Adipocyte (in vitro differentiated cells): Measurements from ENCODE around the gene NTSR1.

Experiments used
- DNase-seq: peaks from one replicate; pipeline ENCODE4 v3.0.0-alpha.2; 2015; ENCODE audit warnings: low read depth
- H3K27me3 ChIP-seq: replicated peaks from 2 replicates; pipeline ENCODE4 v1.7.0; 2013; ENCODE audit warnings: mild to moderate bottlenecking, low read length, moderate library complexity; ENCODE audit not compliant: control insufficient read depth, insufficient read depth
- H3K36me3 ChIP-seq: 2 replicates; pipeline ENCODE4 v1.7.0; 2013; ENCODE audit warnings: low read length, mild to moderate bottlenecking, moderate library complexity; ENCODE audit not compliant: control insufficient read depth, insufficient read depth, severe bottlenecking
- H3K4me1 ChIP-seq: 2 replicates; pipeline ENCODE4 v1.7.0; 2013; ENCODE audit warnings: mild to moderate bottlenecking, low read length, moderate library complexity; ENCODE audit not compliant: control insufficient read depth, insufficient read depth
- H3K4me3 ChIP-seq: 2 replicates; pipeline ENCODE4 v1.7.0; 2013; ENCODE audit warnings: mild to moderate bottlenecking, low read length, moderate library complexity
- H3K9ac ChIP-seq: 2 replicates; pipeline ENCODE4 v1.7.0; 2013; ENCODE audit warnings: mild to moderate bottlenecking, low read length, moderate library complexity
- H3K9me3 ChIP-seq: 2 replicates; pipeline ENCODE4 v1.7.0; 2013; ENCODE audit warnings: mild to moderate bottlenecking, low read length, moderate library complexity; ENCODE audit not compliant: control insufficient read depth

NTSR1 gene

GRCh38 chr20:62696434-62696957 is 12.1 kb upstream of the NTSR1 start:
- Histone ChIP-seq H3K27me3 (peaks cover 55% of the 10 kb centered on the region), H3K4me1 (no peaks in the 10 kb centered on the region)

GRCh38 chr20:62696989-62697388 is 11.6 kb upstream of the NTSR1 start:
- Histone ChIP-seq H3K9me3 (no peaks in the 10 kb centered on the region), H3K27me3 (peaks cover 55% of the 10 kb centered on the region), H3K4me3 (no peak overlapping the region), H3K36me3 (no peaks in the 10 kb centered on the region), H3K9ac (no peak overlapping the region), H3K4me1 (no peaks in the 10 kb centered on the region)
- no peak for DNase-seq

More at GRCh38 chr20:62696434-62696957, 12.1 kb upstream of the NTSR1 start:
- Histone ChIP-seq H3K9me3 (no peaks in the 10 kb centered on the region), H3K9ac (no peak overlapping the region), H3K4me3 (no peak overlapping the region), H3K36me3 (no peaks in the 10 kb centered on the region)
- DNase-seq, result no peak

- no peak overlapping the region for H3K4me3 ChIP-seq
- H3K9me3 ChIP-seq, result no peaks in the 10 kb centered on the region
- no peaks in the 10 kb centered on the region for H3K4me1 ChIP-seq
- H3K27me3 ChIP-seq, result peaks cover 56% of the 10 kb centered on the region
- DNase-seq, result no peak
- no peak overlapping the region for H3K9ac ChIP-seq
- H3K36me3 ChIP-seq, result no peaks in the 10 kb centered on the region
Measured at GRCh38 chr20:62697468-62697912, 11.1 kb upstream of the NTSR1 start.

GRCh38 chr20:62698231-62698630 is 10.4 kb upstream of the NTSR1 start:
- DNase-seq, result no peak
- H3K4me1 ChIP-seq, result no peaks in the 10 kb centered on the region
- no peak overlapping the region for H3K9ac ChIP-seq
- no peaks in the 10 kb centered on the region for H3K36me3 ChIP-seq
- no peaks in the 10 kb centered on the region for H3K9me3 ChIP-seq
- H3K27me3 ChIP-seq, result peaks cover 51% of the 10 kb centered on the region
- no peak overlapping the region for H3K4me3 ChIP-seq

GRCh38 chr20:62699296-62699695 is 9.3 kb upstream of the NTSR1 start:
- Histone ChIP-seq H3K27me3 (peaks cover 41% of the 10 kb centered on the region), H3K9ac (no peak overlapping the region), H3K4me3 (no peak overlapping the region), H3K9me3 (no peaks in the 10 kb centered on the region), H3K36me3 (no peaks in the 10 kb centered on the region), H3K4me1 (peaks cover 7% of the 10 kb centered on the region)
- no peak for DNase-seq

- Histone ChIP-seq H3K9me3 (no peaks in the 10 kb centered on the region), H3K27me3 (peaks cover 37% of the 10 kb centered on the region), H3K9ac (no peak overlapping the region), H3K36me3 (no peaks in the 10 kb centered on the region), H3K4me3 (no peak overlapping the region), H3K4me1 (peaks cover 8% of the 10 kb centered on the region)
- no peak for DNase-seq
Measured at GRCh38 chr20:62699741-62700140, 8.9 kb upstream of the NTSR1 start.

GRCh38 chr20:62700261-62700930 is 8.2 kb upstream of the NTSR1 start:
- Histone ChIP-seq H3K36me3 (no peaks in the 10 kb centered on the region), H3K4me1 (peaks cover 8% of the 10 kb centered on the region)

GRCh38 chr20:62701161-62702012 is 7.2 kb upstream of the NTSR1 start:
- DNase-seq, result no peak
- Histone ChIP-seq H3K27me3 (peaks cover 20% of the 10 kb centered on the region), H3K9me3 (no peaks in the 10 kb centered on the region), H3K4me3 (no peak overlapping the region), H3K4me1 (peaks cover 8% of the 10 kb centered on the region), H3K9ac (no peak overlapping the region), H3K36me3 (no peaks in the 10 kb centered on the region)

More at GRCh38 chr20:62700261-62700930, 8.2 kb upstream of the NTSR1 start:
- Histone ChIP-seq H3K27me3 (peaks cover 30% of the 10 kb centered on the region), H3K9ac (no peak overlapping the region), H3K9me3 (no peaks in the 10 kb centered on the region), H3K4me3 (no peak overlapping the region)
- DNase-seq, result no peak

GRCh38 chr20:62702013-62702300 is 6.7 kb upstream of the NTSR1 start:
- peaks cover 23% of the 10 kb centered on the region for H3K27me3 ChIP-seq
- no peak overlapping the region for H3K9ac ChIP-seq
- no peaks in the 10 kb centered on the region for H3K9me3 ChIP-seq
- no peak for DNase-seq
- H3K4me1 ChIP-seq, result peaks cover 8% of the 10 kb centered on the region
- no peaks in the 10 kb centered on the region for H3K36me3 ChIP-seq
- H3K4me3 ChIP-seq, result no peak overlapping the region

GRCh38 chr20:62702895-62703852 is 5.5 kb upstream of the NTSR1 start:
- Histone ChIP-seq H3K36me3 (no peaks in the 10 kb centered on the region), H3K9me3 (no peaks in the 10 kb centered on the region), H3K27me3 (peaks cover 19% of the 10 kb centered on the region), H3K9ac (no peak overlapping the region), H3K4me3 (no peak overlapping the region), H3K4me1 (peaks cover 8% of the 10 kb centered on the region)
- peak; percentile 87 for DNase-seq

GRCh38 chr20:62703853-62704228 is 4.8 kb upstream of the NTSR1 start:
- H3K4me3 ChIP-seq, result no peak overlapping the region
- DNase-seq, result peak; percentile 17
- H3K27me3 ChIP-seq, result peaks cover 20% of the 10 kb centered on the region
- H3K9me3 ChIP-seq, result no peaks in the 10 kb centered on the region
- H3K4me1 ChIP-seq, result peaks cover 8% of the 10 kb centered on the region
- H3K9ac ChIP-seq, result no peak overlapping the region
- no peaks in the 10 kb centered on the region for H3K36me3 ChIP-seq
